Astrocyte (in vitro differentiated cells and primary cell): Measurements from ENCODE around the gene SC5D.

ENCODE experiments used
- EZH2 ChIP-seq: IDR thresholded peaks from 2 replicates; pipeline ENCODE4 v1.6.1; 2012; ENCODE audit warnings: mild to moderate bottlenecking, low read length, inconsistent platforms; ENCODE audit not compliant: insufficient read depth
- TF ChIP-seq, protein P1 (sequence below): IDR thresholded peaks from 2 replicates; pipeline ENCODE4 v1.5.1; 2011; ENCODE audit warnings: low read depth, mild to moderate bottlenecking, inconsistent platforms, low read length, moderate library complexity; ENCODE audit not compliant: insufficient read depth

DNA sequence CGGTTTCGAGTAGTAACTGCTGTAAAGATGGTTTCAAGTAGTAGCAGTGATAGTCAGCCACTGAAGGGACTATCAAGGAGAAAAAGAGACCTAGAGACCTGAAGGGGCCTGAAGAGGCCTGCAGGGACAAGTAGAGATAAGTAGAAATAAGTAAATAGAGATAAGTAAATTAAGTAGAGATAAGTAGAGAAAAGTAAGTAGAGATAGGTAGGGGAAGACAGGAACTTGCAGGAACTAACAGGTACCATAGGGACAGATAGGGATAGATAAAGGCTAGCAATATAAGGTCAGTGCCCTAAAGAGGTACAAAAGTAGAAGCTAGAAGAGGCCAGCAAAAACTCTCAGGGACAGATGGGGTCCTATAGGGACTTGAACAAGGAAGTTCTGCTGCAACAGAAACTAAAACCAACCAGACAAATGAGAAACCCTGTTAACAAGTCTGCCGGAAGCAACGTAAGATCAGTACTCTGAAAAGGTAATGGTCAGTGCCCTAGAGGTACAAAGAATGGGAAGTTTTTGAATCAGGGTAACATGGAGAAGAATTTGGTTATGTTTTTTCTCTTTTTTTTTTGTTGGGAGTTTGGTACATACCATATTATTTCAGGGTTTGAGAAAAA, 9.6 kb upstream of the SC5D start:
- TF ChIP-seq, protein P1, sequence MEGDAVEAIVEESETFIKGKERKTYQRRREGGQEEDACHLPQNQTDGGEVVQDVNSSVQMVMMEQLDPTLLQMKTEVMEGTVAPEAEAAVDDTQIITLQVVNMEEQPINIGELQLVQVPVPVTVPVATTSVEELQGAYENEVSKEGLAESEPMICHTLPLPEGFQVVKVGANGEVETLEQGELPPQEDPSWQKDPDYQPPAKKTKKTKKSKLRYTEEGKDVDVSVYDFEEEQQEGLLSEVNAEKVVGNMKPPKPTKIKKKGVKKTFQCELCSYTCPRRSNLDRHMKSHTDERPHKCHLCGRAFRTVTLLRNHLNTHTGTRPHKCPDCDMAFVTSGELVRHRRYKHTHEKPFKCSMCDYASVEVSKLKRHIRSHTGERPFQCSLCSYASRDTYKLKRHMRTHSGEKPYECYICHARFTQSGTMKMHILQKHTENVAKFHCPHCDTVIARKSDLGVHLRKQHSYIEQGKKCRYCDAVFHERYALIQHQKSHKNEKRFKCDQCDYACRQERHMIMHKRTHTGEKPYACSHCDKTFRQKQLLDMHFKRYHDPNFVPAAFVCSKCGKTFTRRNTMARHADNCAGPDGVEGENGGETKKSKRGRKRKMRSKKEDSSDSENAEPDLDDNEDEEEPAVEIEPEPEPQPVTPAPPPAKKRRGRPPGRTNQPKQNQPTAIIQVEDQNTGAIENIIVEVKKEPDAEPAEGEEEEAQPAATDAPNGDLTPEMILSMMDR, result no peak
- TF ChIP-seq EZH2, result no peak
